A549 (cell line): Measurements from ENCODE around the gene TRABD2B.

Source experiments
- CBX8 ChIP-seq: fragments of 200-600 bp; sonication (generic); IDR thresholded peaks from 2 replicates; pipeline ENCODE4 v1.6.1; 2016
- JUN ChIP-seq, 2 experiments: fragments of >200 bp; sonication (Bioruptor Twin); formaldehyde crosslinking; IDR thresholded peaks; 2 replicates in 1 of 2; 3 replicates in 1 of 2; pipeline ENCODE4 v1.6.1; 2016 to 2017
- POLR2A ChIP-seq: IDR thresholded peaks from 2 replicates; pipeline ENCODE4 v1.6.1; 2012; ENCODE audit warnings: mild to moderate bottlenecking, low read length
- POLR2AphosphoS2 ChIP-seq: conservative IDR thresholded peaks from 2 replicates; pipeline ENCODE4 v1.6.1; 2012; ENCODE audit warnings: low read length, improper control_type of control experiment, inconsistent platforms
- RAD21 ChIP-seq, 2 experiments: fragments of >200 bp in 1 of 2; sonication (Bioruptor Twin) in 1 of 2; formaldehyde crosslinking in 1 of 2; IDR thresholded peaks in 1 of 2; conservative IDR thresholded peaks in 1 of 2; 2 replicates in 1 of 2; 3 replicates in 1 of 2; pipeline ENCODE4 v1.6.1; 2012 to 2018; ENCODE audit warnings: inconsistent platforms in 1 of 2
- ZFP36 ChIP-seq: fragments of 450-650 bp; IDR thresholded peaks from 2 replicates; pipeline ENCODE4 v1.6.1; 2014; ENCODE audit warnings: borderline replicate concordance; ENCODE audit not compliant: partially characterized antibody
- TF ChIP-seq, protein P1 (sequence below): fragments of >200 bp; sonication (Bioruptor Twin); formaldehyde crosslinking; IDR thresholded peaks from 3 replicates; pipeline ENCODE4 v1.5.1; 2016

DNA sequence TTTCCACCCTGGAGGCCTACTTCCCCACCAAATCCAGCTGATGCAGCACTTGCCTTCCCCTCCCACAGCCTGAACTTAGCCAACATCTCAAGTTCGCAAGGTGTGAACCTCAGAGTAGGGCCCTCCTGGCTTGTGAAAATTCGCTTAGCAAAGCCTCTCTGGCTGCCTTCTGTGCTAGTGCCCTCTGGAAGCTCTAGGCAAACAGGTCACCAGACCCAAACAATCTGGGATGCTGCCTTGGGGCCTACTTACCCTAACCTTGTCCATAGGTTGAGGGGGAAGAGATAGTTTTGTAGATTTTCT lies 30.3 kb upstream of the TRABD2B start:
- TF ChIP-seq, protein P1, sequence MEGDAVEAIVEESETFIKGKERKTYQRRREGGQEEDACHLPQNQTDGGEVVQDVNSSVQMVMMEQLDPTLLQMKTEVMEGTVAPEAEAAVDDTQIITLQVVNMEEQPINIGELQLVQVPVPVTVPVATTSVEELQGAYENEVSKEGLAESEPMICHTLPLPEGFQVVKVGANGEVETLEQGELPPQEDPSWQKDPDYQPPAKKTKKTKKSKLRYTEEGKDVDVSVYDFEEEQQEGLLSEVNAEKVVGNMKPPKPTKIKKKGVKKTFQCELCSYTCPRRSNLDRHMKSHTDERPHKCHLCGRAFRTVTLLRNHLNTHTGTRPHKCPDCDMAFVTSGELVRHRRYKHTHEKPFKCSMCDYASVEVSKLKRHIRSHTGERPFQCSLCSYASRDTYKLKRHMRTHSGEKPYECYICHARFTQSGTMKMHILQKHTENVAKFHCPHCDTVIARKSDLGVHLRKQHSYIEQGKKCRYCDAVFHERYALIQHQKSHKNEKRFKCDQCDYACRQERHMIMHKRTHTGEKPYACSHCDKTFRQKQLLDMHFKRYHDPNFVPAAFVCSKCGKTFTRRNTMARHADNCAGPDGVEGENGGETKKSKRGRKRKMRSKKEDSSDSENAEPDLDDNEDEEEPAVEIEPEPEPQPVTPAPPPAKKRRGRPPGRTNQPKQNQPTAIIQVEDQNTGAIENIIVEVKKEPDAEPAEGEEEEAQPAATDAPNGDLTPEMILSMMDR, result no peak
- TF ChIP-seq POLR2A (no peak), JUN (IDR thresholded peaks at IDR 0.05) (no peak), CBX8 (no peak), RAD21 (conservative IDR thresholded peaks at IDR 0.05 in 1 of 2, IDR thresholded peaks at IDR 0.05 in 1 of 2) (no peak), ZFP36 (no peak), POLR2AphosphoS2 (no peak)
